Measurements from ENCODE around the gene LYST. TPM values are rescaled to one million over a fixed set of nuclear protein-coding genes. Genes with fewer than 3 reads are reported as not detected.

The LYST gene
- total RNA-seq, 1 experiment from 2014 or later, result 1.7 TPM

DNA sequence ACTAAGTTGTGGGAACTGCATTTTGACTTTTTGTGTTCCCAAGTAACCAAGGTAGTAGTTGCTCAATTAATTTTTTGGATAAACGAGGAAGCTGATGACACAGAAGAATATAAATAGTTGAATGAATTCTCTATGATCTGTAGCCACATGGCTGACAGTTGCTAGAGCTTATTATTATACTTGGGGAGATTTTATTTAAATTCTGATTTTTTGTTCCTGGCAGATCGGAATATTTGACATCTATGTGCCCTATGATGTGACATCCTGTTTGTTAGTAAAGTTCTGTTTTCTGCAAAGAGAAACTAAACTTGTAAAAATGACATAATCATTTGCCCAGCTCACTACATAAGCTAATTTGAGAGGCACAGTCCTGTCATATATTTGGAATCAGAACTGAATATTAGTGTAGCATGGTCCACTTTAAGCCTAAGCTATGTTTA lies 9.7 kb upstream of the LYST start:
- ChIA-PET POLR2A (ENCODE audit: low non-redundant PET) (no interaction called here), CTCF (no interaction called here)
- no peak overlapping the region for H3K27ac ChIP-seq (ENCODE audit: low read depth, low read length, poor library complexity, severe bottlenecking)
- H3K36me3 ChIP-seq (ENCODE audit: insufficient read depth, low read length, poor library complexity, severe bottlenecking), result no peaks in the 10 kb centered on the region
- intact Hi-C loops (cut with micrococcal nuclease; ENCODE audit: unreplicated experiment), result no loop called here
- H3K4me1 ChIP-seq (ENCODE audit: insufficient read depth, low read length, poor library complexity, severe bottlenecking), result no peaks in the 10 kb centered on the region
- TF ChIP-seq EZH2 (IDR thresholded peaks at IDR 0.05; ENCODE audit: borderline replicate concordance, low read depth, low read length, poor library complexity, severe bottlenecking), result no peak
- TF ChIP-seq, protein P1, sequence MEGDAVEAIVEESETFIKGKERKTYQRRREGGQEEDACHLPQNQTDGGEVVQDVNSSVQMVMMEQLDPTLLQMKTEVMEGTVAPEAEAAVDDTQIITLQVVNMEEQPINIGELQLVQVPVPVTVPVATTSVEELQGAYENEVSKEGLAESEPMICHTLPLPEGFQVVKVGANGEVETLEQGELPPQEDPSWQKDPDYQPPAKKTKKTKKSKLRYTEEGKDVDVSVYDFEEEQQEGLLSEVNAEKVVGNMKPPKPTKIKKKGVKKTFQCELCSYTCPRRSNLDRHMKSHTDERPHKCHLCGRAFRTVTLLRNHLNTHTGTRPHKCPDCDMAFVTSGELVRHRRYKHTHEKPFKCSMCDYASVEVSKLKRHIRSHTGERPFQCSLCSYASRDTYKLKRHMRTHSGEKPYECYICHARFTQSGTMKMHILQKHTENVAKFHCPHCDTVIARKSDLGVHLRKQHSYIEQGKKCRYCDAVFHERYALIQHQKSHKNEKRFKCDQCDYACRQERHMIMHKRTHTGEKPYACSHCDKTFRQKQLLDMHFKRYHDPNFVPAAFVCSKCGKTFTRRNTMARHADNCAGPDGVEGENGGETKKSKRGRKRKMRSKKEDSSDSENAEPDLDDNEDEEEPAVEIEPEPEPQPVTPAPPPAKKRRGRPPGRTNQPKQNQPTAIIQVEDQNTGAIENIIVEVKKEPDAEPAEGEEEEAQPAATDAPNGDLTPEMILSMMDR (conservative IDR thresholded peaks at IDR 0.05; ENCODE audit: low read depth, low read length), result no peak
- H3K4me3 ChIP-seq (ENCODE audit: low read depth, low read length, poor library complexity, severe bottlenecking), result no peak overlapping the region
- H3K9me3 ChIP-seq (ENCODE audit: low read depth, low read length, poor library complexity, severe bottlenecking), result no peaks in the 10 kb centered on the region
- DNase-seq (ENCODE audit: low spot score), result no peak
- no peaks in the 10 kb centered on the region for H3K27me3 ChIP-seq (replicated peaks; ENCODE audit: insufficient read depth, low read depth, low read length, poor library complexity)
- BruUV-seq (replicated peaks), result no TSS peak

DNA sequence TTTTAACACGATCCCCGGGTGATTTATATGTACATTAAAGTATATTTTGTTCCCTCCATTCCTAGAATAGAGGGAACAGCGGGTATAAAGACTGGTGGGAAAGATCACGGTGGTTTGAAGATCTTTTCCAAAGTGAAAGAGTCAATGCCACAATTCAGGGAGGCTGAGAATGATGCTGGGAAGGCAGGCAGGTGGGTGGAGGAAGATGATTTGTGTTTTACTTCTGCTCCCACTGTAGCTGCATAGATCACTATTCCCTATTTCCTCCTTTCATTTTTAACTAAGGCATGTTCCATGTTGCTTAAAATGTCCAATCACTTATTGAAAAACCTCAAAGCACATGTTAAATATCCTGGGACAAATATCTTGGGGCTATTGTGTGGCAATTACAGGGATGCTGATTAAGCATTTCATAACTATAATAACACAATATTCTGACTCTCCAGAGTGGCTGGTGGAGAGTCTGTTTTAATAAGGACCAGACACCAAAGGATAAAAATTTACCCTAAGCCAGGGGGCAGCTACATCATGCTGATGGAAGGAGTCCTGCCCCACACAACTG lies 8.4 kb upstream of the LYST start:
- intact Hi-C loops (cut with micrococcal nuclease; ENCODE audit: unreplicated experiment), result no loop called here
- DNase-seq (ENCODE audit: low spot score), result no peak
- TF ChIP-seq EZH2 (IDR thresholded peaks at IDR 0.05; ENCODE audit: borderline replicate concordance, low read depth, low read length, poor library complexity, severe bottlenecking), result no peak
- TF ChIP-seq, protein P1 (conservative IDR thresholded peaks at IDR 0.05; ENCODE audit: low read depth, low read length), result no peak
- H3K27me3 ChIP-seq (replicated peaks; ENCODE audit: insufficient read depth, low read depth, low read length, poor library complexity), result no peaks in the 10 kb centered on the region
- no peaks in the 10 kb centered on the region for H3K4me1 ChIP-seq (ENCODE audit: insufficient read depth, low read length, poor library complexity, severe bottlenecking)
- CTCF ChIA-PET, result no interaction called here
- no peaks in the 10 kb centered on the region for H3K36me3 ChIP-seq (ENCODE audit: insufficient read depth, low read length, poor library complexity, severe bottlenecking)
- no peak overlapping the region for H3K27ac ChIP-seq (ENCODE audit: low read depth, low read length, poor library complexity, severe bottlenecking)
- POLR2A ChIA-PET (ENCODE audit: low non-redundant PET), result no interaction called here
- no peak overlapping the region for H3K4me3 ChIP-seq (ENCODE audit: low read depth, low read length, poor library complexity, severe bottlenecking)
- no TSS peak for BruUV-seq (replicated peaks)
- H3K9me3 ChIP-seq (ENCODE audit: low read depth, low read length, poor library complexity, severe bottlenecking), result no peaks in the 10 kb centered on the region

DNA sequence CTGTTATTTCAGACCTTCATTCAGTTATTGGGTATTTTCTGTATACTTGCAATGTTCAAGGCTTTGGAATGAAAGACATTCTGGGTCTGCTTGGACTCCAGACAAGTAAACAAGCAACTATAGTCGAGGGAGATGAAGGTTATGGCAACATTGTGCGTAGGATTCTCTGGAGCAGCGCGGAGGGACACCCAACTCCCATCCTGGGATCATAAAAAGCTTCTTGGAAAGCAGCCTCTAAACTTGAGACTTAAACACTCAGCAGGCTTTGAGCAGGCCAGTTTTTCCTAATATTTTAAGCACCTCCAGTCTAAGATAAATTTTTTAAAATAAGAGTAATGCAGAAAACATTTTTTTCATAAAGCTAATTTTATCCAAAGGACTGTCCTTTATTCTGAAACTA lies 7.6 kb upstream of the LYST start:
- DNase-seq (ENCODE audit: low spot score), result no peak
- no peak overlapping the region for H3K27ac ChIP-seq (ENCODE audit: low read depth, low read length, poor library complexity, severe bottlenecking)
- BruUV-seq (replicated peaks), result no TSS peak
- no peaks in the 10 kb centered on the region for H3K27me3 ChIP-seq (replicated peaks; ENCODE audit: insufficient read depth, low read depth, low read length, poor library complexity)
- TF ChIP-seq, protein P1 (conservative IDR thresholded peaks at IDR 0.05; ENCODE audit: low read depth, low read length), result no peak
- no peak for TF ChIP-seq EZH2 (IDR thresholded peaks at IDR 0.05; ENCODE audit: borderline replicate concordance, low read depth, low read length, poor library complexity, severe bottlenecking)
- CTCF ChIA-PET, result no interaction called here
- POLR2A ChIA-PET (ENCODE audit: low non-redundant PET), result no interaction called here
- no peaks in the 10 kb centered on the region for H3K4me1 ChIP-seq (ENCODE audit: insufficient read depth, low read length, poor library complexity, severe bottlenecking)
- intact Hi-C loops (cut with micrococcal nuclease; ENCODE audit: unreplicated experiment), result no loop called here
- H3K36me3 ChIP-seq (ENCODE audit: insufficient read depth, low read length, poor library complexity, severe bottlenecking), result no peaks in the 10 kb centered on the region
- no peak overlapping the region for H3K4me3 ChIP-seq (ENCODE audit: low read depth, low read length, poor library complexity, severe bottlenecking)
- H3K9me3 ChIP-seq (ENCODE audit: low read depth, low read length, poor library complexity, severe bottlenecking), result no peaks in the 10 kb centered on the region
